ENCODE measurements around the gene NUB1. TPM values are rescaled to one million over a fixed set of nuclear protein-coding genes. Genes with fewer than 3 reads are reported as not detected.

NUB1 gene
- total RNA-seq, 4 donors from 2014 or later: 27.9 to 51.1 (median 39.1) TPM

DNA sequence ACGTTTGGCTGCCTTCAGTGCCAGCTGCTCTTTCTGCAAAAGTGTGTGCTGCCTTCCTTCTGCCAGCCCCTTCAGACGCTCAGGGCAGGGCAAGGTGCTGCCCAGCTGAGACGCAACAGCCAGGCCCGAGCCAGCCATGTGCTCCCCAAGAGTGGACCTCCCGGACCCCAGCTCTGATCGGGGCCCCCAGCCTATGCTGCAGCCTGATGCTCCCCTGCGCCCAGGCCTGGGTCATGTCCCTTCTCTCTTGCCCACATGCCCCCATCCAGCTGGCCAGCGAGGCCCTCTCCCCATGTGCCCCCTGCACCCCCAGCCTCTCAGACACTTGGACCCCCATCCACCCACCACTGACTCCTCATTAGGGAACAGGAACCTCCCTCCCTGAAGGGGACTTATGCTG is 50.4 kb downstream of the NUB1 start:
- Histone ChIP-seq H3K4me1 (no peaks in the 10 kb centered on the region), H3K36me3 (no peaks in the 10 kb centered on the region), H3K4me3 (no peak overlapping the region), H3K9me3 (no peaks in the 10 kb centered on the region), H3K27me3 (no peaks in the 10 kb centered on the region), H3K27ac (no peak overlapping the region)
- DNase-seq: no peak
- intact Hi-C loops (cut with DNase I; ENCODE audit: low total_unique reads): no loop called here
- TF ChIP-seq, protein P1, sequence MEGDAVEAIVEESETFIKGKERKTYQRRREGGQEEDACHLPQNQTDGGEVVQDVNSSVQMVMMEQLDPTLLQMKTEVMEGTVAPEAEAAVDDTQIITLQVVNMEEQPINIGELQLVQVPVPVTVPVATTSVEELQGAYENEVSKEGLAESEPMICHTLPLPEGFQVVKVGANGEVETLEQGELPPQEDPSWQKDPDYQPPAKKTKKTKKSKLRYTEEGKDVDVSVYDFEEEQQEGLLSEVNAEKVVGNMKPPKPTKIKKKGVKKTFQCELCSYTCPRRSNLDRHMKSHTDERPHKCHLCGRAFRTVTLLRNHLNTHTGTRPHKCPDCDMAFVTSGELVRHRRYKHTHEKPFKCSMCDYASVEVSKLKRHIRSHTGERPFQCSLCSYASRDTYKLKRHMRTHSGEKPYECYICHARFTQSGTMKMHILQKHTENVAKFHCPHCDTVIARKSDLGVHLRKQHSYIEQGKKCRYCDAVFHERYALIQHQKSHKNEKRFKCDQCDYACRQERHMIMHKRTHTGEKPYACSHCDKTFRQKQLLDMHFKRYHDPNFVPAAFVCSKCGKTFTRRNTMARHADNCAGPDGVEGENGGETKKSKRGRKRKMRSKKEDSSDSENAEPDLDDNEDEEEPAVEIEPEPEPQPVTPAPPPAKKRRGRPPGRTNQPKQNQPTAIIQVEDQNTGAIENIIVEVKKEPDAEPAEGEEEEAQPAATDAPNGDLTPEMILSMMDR (IDR thresholded peaks at IDR 0.05): no peak
- TF ChIP-seq POLR2A (IDR thresholded peaks at IDR 0.05): no peak

- Histone ChIP-seq H3K36me3 (no peaks in the 10 kb centered on the region), H3K27ac (no peak overlapping the region), H3K27me3 (no peaks in the 10 kb centered on the region), H3K4me3 (no peak overlapping the region), H3K9me3 (no peaks in the 10 kb centered on the region), H3K4me1 (no peaks in the 10 kb centered on the region)
- TF ChIP-seq, protein P1 (IDR thresholded peaks at IDR 0.05): no peak
- no peak for TF ChIP-seq POLR2A (IDR thresholded peaks at IDR 0.05)
- DNase-seq: no peak
- intact Hi-C loops (cut with DNase I; ENCODE audit: low total_unique reads): no loop called here
Observed at GRCh38 chr7:151392426-151392825, 50.8 kb downstream of the NUB1 start.

GRCh38 chr7:151393031-151393977 is 51.7 kb downstream of the NUB1 start:
- Histone ChIP-seq H3K36me3 (no peaks in the 10 kb centered on the region), H3K4me3 (no peak overlapping the region), H3K4me1 (no peaks in the 10 kb centered on the region), H3K27ac (no peak overlapping the region), H3K27me3 (no peaks in the 10 kb centered on the region), H3K9me3 (no peaks in the 10 kb centered on the region)
- intact Hi-C loops (cut with DNase I; ENCODE audit: low total_unique reads): no loop called here
- no peak for TF ChIP-seq POLR2A (IDR thresholded peaks at IDR 0.05)
- TF ChIP-seq, protein P1 (IDR thresholded peaks at IDR 0.05): no peak
- DNase-seq: no peak

- no peaks in the 10 kb centered on the region for H3K36me3 ChIP-seq
- intact Hi-C loops (cut with DNase I; ENCODE audit: low total_unique reads): no loop called here
- no peaks in the 10 kb centered on the region for H3K27me3 ChIP-seq
- no peak overlapping the region for H3K4me3 ChIP-seq
- TF ChIP-seq, protein P1 (IDR thresholded peaks at IDR 0.05): no peak
- TF ChIP-seq POLR2A (IDR thresholded peaks at IDR 0.05): no peak
- no peaks in the 10 kb centered on the region for H3K9me3 ChIP-seq
- H3K27ac ChIP-seq: no peak overlapping the region
- no peak for DNase-seq
- no peaks in the 10 kb centered on the region for H3K4me1 ChIP-seq
Observed at GRCh38 chr7:151394076-151395035, 52.7 kb downstream of the NUB1 start.
